ENCODE measurements around the gene CHDH. TPM values are rescaled to one million over a fixed set of nuclear protein-coding genes. Genes with fewer than 3 reads are reported as not detected.

CHDH gene
- total and polyA plus RNA-seq, 2 donors (not counting 1 experiment from before 2014, with no cell fraction given): 0.03 to 0.37 TPM

DNA sequence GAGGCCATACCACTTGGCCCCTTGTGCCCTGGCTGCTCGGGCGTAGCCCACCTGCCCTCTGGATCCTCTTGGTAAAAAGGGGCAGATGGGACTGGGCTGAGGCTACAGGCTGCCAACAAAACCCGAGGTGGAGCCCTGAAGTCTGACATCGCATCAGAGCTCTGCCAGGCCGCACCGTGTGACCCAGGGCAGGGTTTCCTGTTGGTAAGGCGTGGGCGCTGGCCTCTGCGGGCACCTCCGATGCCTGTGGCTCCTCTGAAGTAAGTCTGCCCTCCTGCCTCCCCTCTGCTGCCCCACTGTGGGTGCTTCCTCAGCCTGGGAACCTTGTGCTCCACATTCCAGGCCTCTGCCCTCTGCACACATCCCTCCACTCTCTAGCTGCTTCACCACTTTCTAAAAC lies 8.9 kb downstream of the CHDH start:
- DNase-seq (no peak), ATAC-seq (ENCODE audit: low read depth) (no peak)
- no peaks in the 10 kb centered on the region for H3K4me1 ChIP-seq (ENCODE audit: control insufficient read depth in 2 of 2, insufficient read depth in 2 of 2, low read length in 2 of 2)
- no peak overlapping the region for H3K4me2 ChIP-seq (replicated peaks; ENCODE audit: low read depth, low read length, poor library complexity, severe bottlenecking)
- H2AFZ ChIP-seq (ENCODE audit: insufficient read depth, low read depth, low read length, poor library complexity, severe bottlenecking): no peak overlapping the region
- H3K27ac ChIP-seq (ENCODE audit: low read length in 2 of 2): no peak overlapping the region
- no peak overlapping the region for H3K4me3 Mint-ChIP-seq
- WGBS (ENCODE audit: insufficient coverage): 87% methylated on average over 10 of the region's 10 CpGs
- no peak overlapping the region for H3K27ac Mint-ChIP-seq
- no peak overlapping the region for H3K4me3 ChIP-seq (ENCODE audit: control extremely low read depth in 1 of 5, extremely low read depth in 1 of 5, insufficient read depth in 1 of 5, low read depth in 2 of 5, low read length in 4 of 5)
- peaks cover 5% of the 10 kb centered on the region for H3K27me3 Mint-ChIP-seq
- TF ChIP-seq CTCF (IDR thresholded peaks at IDR 0.05) (no peak), EZH2 (IDR thresholded peaks at IDR 0.05; ENCODE audit: borderline replicate concordance, insufficient read depth, low read depth, low read length, poor library complexity, severe bottlenecking) (no peak)
- no peaks in the 10 kb centered on the region for H3K9me3 Mint-ChIP-seq (ENCODE audit: insufficient read depth)
- intact Hi-C loops (cut with micrococcal nuclease): no loop called here
- H3K79me2 ChIP-seq (ENCODE audit: control insufficient read depth, insufficient read depth, low read length): no peaks in the 10 kb centered on the region
- ChIA-PET CTCF (interaction anchor here (1.2 kb wide), 1 partner anchor 8 kb away, joined by 3 read pairs; no protein-coding TSS in a partner anchor), POLR2A (no interaction called here)
- no peaks in the 10 kb centered on the region for H3K9me3 ChIP-seq (ENCODE audit: control extremely low read depth in 1 of 3, control insufficient read depth in 2 of 3, insufficient read depth in 1 of 3, low read length in 2 of 3)
- H3K4me1 Mint-ChIP-seq: no peaks in the 10 kb centered on the region
- H3K27me3 ChIP-seq (replicated peaks in 1 of 4; ENCODE audit: control extremely low read depth in 1 of 4, control insufficient read depth in 3 of 4, insufficient read depth in 4 of 4, low read length in 3 of 4): peaks cover 0 to 3% (median 0%) of the 10 kb centered on the region in 4 experiments
- H3K36me3 ChIP-seq (replicated peaks in 1 of 2; ENCODE audit: control extremely low read depth in 1 of 2, control insufficient read depth in 1 of 2, extremely low read depth in 1 of 2, insufficient read depth in 2 of 2, low read length in 1 of 2): no peaks in the 10 kb centered on the region
- H4K20me1 ChIP-seq (ENCODE audit: control insufficient read depth, insufficient read depth, low read length, poor library complexity, severe bottlenecking): no peaks in the 10 kb centered on the region
- H3K9ac ChIP-seq (ENCODE audit: low read length): no peak overlapping the region

DNA sequence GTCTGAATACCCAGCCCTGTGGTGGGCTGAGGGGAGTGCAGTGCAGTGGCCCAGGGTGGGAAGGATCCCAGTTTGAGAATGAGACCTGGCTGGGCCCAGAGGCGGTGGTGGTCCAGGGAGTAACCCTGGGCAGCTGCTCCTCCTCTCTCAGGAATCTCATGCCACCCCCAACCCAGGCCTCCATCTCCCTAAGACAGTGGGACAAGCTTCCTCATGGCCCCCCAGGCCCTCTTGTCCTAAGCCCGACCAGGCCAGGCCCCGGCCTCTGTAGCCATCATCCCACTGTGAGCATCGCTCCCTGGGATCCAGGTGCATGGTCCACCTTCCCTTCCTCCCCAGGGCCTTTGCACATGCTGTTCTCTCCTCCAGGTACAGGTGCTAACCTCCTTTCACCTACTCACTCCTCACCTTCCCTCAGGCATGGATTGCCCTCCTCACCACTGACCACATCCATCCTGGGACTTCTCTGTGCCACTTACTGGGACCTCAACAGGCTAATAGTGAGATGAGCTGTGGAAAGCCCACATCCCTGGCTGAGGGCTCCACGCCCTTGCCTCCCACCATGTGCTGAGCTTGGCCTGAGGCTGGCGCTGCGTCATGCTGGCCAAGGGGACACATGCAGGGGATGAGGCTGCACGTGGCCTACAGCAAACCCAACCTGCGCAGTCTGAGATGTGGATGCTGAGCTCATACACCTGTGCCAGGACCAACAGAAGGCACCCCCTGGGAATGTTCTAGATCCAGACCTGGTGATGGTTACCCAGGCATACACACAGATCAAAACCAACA lies 9.9 kb downstream of the CHDH start:
- CTCF ChIA-PET: no interaction called here
- H3K4me3 ChIP-seq (ENCODE audit: control extremely low read depth in 1 of 5, extremely low read depth in 1 of 5, insufficient read depth in 1 of 5, low read depth in 2 of 5, low read length in 4 of 5): no peak overlapping the region
- no peak overlapping the region for H2AFZ ChIP-seq (ENCODE audit: insufficient read depth, low read depth, low read length, poor library complexity, severe bottlenecking)
- ATAC-seq (ENCODE audit: low read depth) (no peak), DNase-seq (no peak)
- H3K36me3 ChIP-seq (replicated peaks in 1 of 2; ENCODE audit: control extremely low read depth in 1 of 2, control insufficient read depth in 1 of 2, extremely low read depth in 1 of 2, insufficient read depth in 2 of 2, low read length in 1 of 2): no peaks in the 10 kb centered on the region
- Mint-ChIP-seq H3K4me1 (no peaks in the 10 kb centered on the region), H3K4me3 (no peak overlapping the region), H3K27me3 (peaks cover 3% of the 10 kb centered on the region), H3K27ac (no peak overlapping the region), H3K9me3 (ENCODE audit: insufficient read depth) (no peaks in the 10 kb centered on the region)
- no peaks in the 10 kb centered on the region for H4K20me1 ChIP-seq (ENCODE audit: control insufficient read depth, insufficient read depth, low read length, poor library complexity, severe bottlenecking)
- intact Hi-C loops (cut with micrococcal nuclease): no loop called here
- 93% methylated on average over 9 of the region's 9 CpGs for WGBS (ENCODE audit: insufficient coverage)
- H3K27ac ChIP-seq (ENCODE audit: low read length in 2 of 2): no peak overlapping the region
- no peaks in the 10 kb centered on the region for H3K9me3 ChIP-seq (ENCODE audit: control extremely low read depth in 1 of 3, control insufficient read depth in 2 of 3, insufficient read depth in 1 of 3, low read length in 2 of 3)
- POLR2A ChIA-PET: no interaction called here
- H3K9ac ChIP-seq (ENCODE audit: low read length): no peak overlapping the region
- TF ChIP-seq EZH2 (IDR thresholded peaks at IDR 0.05; ENCODE audit: borderline replicate concordance, insufficient read depth, low read depth, low read length, poor library complexity, severe bottlenecking): no peak
- TF ChIP-seq CTCF (IDR thresholded peaks at IDR 0.05): no peak
- no peak overlapping the region for H3K4me2 ChIP-seq (replicated peaks; ENCODE audit: low read depth, low read length, poor library complexity, severe bottlenecking)
- no peaks in the 10 kb centered on the region for H3K79me2 ChIP-seq (ENCODE audit: control insufficient read depth, insufficient read depth, low read length)
- H3K27me3 ChIP-seq (replicated peaks in 1 of 4; ENCODE audit: control extremely low read depth in 1 of 4, control insufficient read depth in 3 of 4, insufficient read depth in 4 of 4, low read length in 3 of 4): peaks cover 0 to 3% (median 0%) of the 10 kb centered on the region in 4 experiments
- no peaks in the 10 kb centered on the region for H3K4me1 ChIP-seq (ENCODE audit: control insufficient read depth in 2 of 2, insufficient read depth in 2 of 2, low read length in 2 of 2)

Data from B cell (primary cell).